H54 (cell line): ENCODE measurements around the gene TOR1A.

Experiments used
- DNase-seq: peaks from one replicate; pipeline ENCODE4 v3.0.0; 2011; ENCODE audit warnings: low spot score, mixed read lengths; ENCODE audit not compliant: insufficient read length
- FAIRE-seq: peaks from 3 replicates; lab custom pipeline; 2011; peaks lifted over from hg19 to GRCh38; lab: Jason Lieb, UNC
- POLR2A ChIP-seq: IDR thresholded peaks from 2 replicates; pipeline ENCODE4 v1.6.1; 2011; ENCODE audit warnings: low read depth, mild to moderate bottlenecking, low read length

TOR1A gene

DNA sequence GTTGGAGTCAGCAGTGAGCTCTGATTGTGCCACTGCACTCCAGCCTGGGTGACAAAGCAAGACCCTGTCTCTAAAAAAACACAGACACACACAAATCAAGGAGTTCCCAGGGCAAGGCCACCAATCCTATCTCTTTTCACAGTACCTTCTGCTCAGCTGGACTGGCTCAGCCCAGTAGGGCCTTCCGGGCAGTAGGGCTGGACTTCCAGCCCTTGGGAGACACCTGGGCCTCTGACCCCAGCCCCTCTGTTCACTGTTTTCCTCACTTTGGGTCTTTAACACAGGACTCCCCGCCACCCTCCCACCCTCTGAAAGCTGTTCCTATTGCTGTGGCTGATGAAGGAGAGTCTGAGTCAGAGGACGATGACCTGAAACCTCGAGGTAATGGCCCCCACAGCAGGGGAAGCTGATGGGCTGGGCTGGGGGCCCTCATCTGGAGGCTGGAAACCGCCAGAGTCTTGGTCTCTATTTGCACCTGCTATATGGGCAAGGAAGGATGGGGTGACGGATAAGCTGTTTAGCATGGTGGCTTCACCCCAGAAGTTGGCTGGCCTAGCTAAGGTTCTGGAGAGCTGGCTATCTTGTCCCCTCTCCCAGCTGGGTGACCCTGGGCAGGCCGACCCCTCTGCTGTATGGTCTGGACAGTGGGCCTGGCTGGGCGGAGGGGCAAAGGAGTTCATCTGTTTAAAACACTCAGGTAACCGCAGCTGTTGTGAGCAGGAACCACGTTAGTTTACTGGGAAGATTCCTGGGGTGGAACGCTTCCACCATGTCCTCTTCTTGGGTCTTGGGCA lies 36.9 kb upstream of the TOR1A start:
- DNase-seq (no peak), FAIRE-seq (no peak)
- no peak for TF ChIP-seq POLR2A

- TF ChIP-seq POLR2A = no peak
- FAIRE-seq (no peak), DNase-seq (no peak)
Measured at GRCh38 chr9:129858167-129858962, 34.4 kb upstream of the TOR1A start.

- DNase-seq (no peak), FAIRE-seq (no peak)
- TF ChIP-seq POLR2A = no peak
Measured at GRCh38 chr9:129857207-129857606, 33.3 kb upstream of the TOR1A start.

DNA sequence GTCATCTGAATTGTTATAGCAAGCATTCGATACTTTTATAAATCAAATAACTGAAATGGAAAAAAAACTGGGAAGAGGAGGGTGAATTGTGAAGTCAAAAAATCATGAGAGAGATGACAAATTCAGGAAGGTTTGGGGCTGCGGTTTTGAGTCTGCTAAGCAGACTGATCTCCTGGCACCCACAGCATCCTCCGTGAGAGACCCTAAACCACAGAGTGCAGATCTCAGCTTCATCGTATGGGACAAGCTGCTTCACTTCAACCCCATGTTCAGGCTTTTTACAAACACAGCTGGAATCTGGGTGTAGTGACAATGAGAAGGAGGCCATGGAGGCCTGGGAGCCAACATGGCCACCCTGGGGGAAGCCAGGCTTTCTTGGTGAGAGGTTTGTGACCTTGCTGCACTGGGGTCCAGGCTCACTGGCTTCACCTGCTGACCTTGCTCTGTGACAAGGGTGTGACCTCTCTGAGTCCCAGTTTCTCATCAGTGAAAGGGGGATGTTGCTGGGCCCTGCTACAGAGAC lies 30.7 kb upstream of the TOR1A start:
- no peak for TF ChIP-seq POLR2A
- DNase-seq = no peak
- FAIRE-seq = no peak

- no peak for FAIRE-seq
Measured at GRCh38 chr9:129853614-129854013, 29.7 kb upstream of the TOR1A start.

GRCh38 chr9:129852579-129852978 lies 28.6 kb upstream of the TOR1A start:
- DNase-seq (no peak), FAIRE-seq (no peak)
- no peak for TF ChIP-seq POLR2A

More at GRCh38 chr9:129853614-129854013, 29.7 kb upstream of the TOR1A start:
- no peak for DNase-seq
- no peak for TF ChIP-seq POLR2A

DNA sequence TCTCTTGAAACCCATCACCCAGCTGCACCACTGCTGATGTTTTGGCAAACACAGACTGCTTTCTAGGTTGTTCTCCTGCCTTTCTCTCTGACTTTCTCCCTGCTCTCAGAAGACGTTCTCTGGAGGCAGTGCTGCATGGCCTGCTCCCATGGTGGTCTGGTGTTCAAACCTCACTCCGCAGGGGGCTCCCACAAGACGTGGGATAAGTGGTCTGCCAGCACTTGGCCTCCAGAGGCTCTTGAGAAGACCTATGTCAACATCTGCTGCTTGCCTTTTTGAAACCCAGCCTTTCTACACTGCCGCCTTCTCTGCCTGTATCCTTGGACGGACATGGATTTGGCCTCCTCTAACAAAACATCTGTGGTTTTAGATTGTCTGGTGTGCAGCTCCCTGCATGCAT lies 27.9 kb upstream of the TOR1A start:
- TF ChIP-seq POLR2A = no peak
- FAIRE-seq (no peak), DNase-seq (no peak)

DNA sequence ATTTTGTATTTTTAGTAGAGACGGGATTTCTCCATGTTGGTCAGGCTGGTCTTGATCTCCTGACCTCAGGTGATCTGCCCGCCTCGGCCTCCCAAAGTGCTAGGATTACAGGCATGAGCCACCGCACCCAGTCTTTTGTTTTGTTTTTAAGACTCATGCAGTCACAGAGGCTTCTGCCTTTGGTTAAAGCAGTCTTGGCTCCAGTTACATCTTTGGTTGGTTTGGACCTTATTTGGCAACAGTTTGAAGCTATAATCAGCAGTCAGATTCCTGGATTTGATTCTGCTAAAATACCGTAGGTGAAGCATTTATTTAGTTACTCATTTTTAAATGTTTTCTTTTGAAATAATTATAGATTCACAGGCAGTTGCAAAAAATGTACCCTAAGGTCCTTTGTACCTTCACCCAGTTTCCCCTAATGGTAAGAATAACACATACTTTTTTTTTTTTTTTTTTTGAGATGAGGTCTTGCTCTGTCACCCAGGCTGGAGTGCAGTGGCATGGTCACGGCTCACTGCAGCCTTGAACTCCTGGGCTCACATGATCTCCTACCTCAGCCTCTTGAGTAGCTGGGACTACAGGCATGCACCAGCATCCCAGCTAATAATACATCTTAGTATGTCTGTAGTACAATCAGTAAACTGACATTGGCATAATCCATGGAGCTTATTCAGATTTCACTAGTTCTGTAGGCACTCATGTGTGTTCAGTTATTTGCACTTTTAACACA lies 27.1 kb upstream of the TOR1A start:
- TF ChIP-seq POLR2A = no peak
- FAIRE-seq (no peak), DNase-seq (no peak)

DNA sequence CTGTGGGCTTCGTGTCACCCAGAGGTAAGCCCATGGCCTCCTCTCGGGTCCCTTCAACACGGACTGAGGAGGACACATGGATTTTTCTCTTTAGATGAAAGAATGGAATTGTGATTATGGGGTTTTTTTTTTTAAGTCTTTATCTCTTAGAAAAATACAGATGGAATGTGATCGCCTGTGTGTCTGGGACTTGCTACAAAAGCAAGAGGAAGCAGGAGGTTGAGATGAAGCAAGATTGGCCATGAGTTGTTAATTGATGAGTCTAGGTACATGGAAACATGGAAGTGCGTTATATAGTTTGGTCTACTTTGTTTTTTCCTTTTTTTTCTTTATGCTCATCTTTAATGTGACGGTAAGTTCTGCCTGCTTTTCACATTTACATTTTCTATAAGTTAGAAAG lies 26.0 kb upstream of the TOR1A start:
- no peak for DNase-seq
- FAIRE-seq = no peak
- no peak for TF ChIP-seq POLR2A

GRCh38 chr9:129848712-129849441 lies 24.9 kb upstream of the TOR1A start:
- DNase-seq (no peak), FAIRE-seq (no peak)
- no peak for TF ChIP-seq POLR2A

DNA sequence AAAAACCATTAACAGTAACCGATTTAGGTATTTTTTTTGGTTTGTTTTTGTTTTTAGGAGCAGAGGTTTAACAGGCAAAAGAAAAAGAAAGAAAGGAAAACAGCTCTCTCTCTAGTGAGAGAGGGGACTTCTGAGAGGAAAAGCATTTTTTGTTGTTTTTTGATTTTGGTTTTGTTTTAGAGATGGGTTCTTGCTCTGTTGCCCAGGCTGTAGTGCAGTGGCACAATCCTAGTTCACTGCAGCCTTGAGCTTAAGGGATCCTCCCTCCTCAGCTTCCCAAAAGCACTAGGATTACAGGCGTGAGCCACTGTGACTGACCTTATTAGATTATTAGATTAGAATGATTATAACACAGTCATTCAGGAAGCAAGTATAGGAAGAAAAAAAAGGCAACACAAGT lies 21.4 kb upstream of the TOR1A start:
- FAIRE-seq = no peak

GRCh38 chr9:129841071-129841470 lies 17.1 kb upstream of the TOR1A start:
- DNase-seq (no peak), FAIRE-seq (no peak)
- TF ChIP-seq POLR2A = no peak

More for the DNA sequence above, 21.4 kb upstream of the TOR1A start:
- TF ChIP-seq POLR2A = no peak
- no peak for DNase-seq

- FAIRE-seq = no peak
- no peak for DNase-seq
- TF ChIP-seq POLR2A = no peak
Measured at GRCh38 chr9:129840034-129840433, 16.1 kb upstream of the TOR1A start.
